K562 (cell line): ENCODE measurements around the gene CCDC136. TPM values are rescaled to one million over a fixed set of nuclear protein-coding genes. Genes with fewer than 3 reads are reported as not detected.

Experiments used
- CBFB ChIP-seq: sonication (generic); formaldehyde crosslinking; IDR thresholded peaks from 2 replicates; pipeline ENCODE4 v1.4.0; 2020; ENCODE audit warnings: mild to moderate bottlenecking, missing genetic modification reagents
- CBX1 ChIP-seq: sonication (generic); IDR thresholded peaks from 2 replicates; pipeline ENCODE4 v1.6.1; 2016; ENCODE audit warnings: antibody characterized with exemption, low read depth, mild to moderate bottlenecking
- CREM ChIP-seq: IDR thresholded peaks from 2 replicates; pipeline ENCODE4 v1.6.1; 2014; ENCODE audit warnings: antibody characterized with exemption, low read depth
- CSDE1 ChIP-seq, 2 experiments: fragments of 450-650 bp; IDR thresholded peaks; 2 replicates each; pipeline ENCODE4 v1.6.1; 2016; ENCODE audit warnings: mild to moderate bottlenecking in 1 of 2
- HDGF ChIP-seq: fragments of 450-650 bp; IDR thresholded peaks from 2 replicates; pipeline ENCODE4 v1.6.1; 2016
- HOXB6 ChIP-seq: fragments of 250-450 bp; sonication (Bioruptor Pico); IDR thresholded peaks from 2 replicates; pipeline ENCODE4 v1.5.1; 2022; ENCODE audit warnings: mild to moderate bottlenecking, borderline replicate concordance
- KLF1 ChIP-seq: fragments of 450-650 bp; IDR thresholded peaks from 2 replicates; pipeline ENCODE4 v1.6.1; 2016; ENCODE audit warnings: missing genetic modification characterization, missing compliant biosample characterization
- LCOR ChIP-seq: sonication (generic); formaldehyde crosslinking; IDR thresholded peaks from 2 replicates; pipeline ENCODE4 v1.8.0; 2022; ENCODE audit warnings: mild to moderate bottlenecking, missing genetic modification reagents
- LEF1 ChIP-seq: fragments of 450-650 bp; IDR thresholded peaks from 2 replicates; pipeline ENCODE4 v1.6.1; 2016; ENCODE audit warnings: mild to moderate bottlenecking
- NFE2L1 ChIP-seq: fragments of 450-650 bp; IDR thresholded peaks from 2 replicates; pipeline ENCODE4 v1.6.1; 2016; ENCODE audit warnings: missing genetic modification characterization, low read depth, mild to moderate bottlenecking, missing compliant biosample characterization, moderate library complexity, borderline replicate concordance
- PURB ChIP-seq: sonication (generic); formaldehyde crosslinking; IDR thresholded peaks from 2 replicates; pipeline ENCODE4 v1.9.0; 2021; ENCODE audit warnings: low read depth, mild to moderate bottlenecking, missing genetic modification reagents
- ZNF212 ChIP-seq: fragments of 450-650 bp; formaldehyde crosslinking; IDR thresholded peaks from 2 replicates; pipeline ENCODE4 v1.4.0; 2020; ENCODE audit warnings: mild to moderate bottlenecking
- polyA plus RNA-seq, 8 experiments: library from polyadenylated mRNA; depleted of rRNA in 4 of 8; stranded (reverse) in 5 of 8; unstranded in 3 of 8; fragments of >200 nt; fragmentation: Nextera tagmentation in 2 of 8; fragmentation: Illumina TruSeq in 1 of 8; extraction: Ambion mirVana in 2 of 8; extraction: Trizol in 1 of 8; gene quantifications; 2 replicates each; pipeline versions ENCODE4 v1.2.1 to v1.2.3, GENCODE V29; 2011 to 2014; ENCODE audit warnings: inconsistent platforms in 1 of 8, missing spikeins in 1 of 8
- total RNA-seq, 7 experiments: library from RNA; depleted of rRNA in 6 of 7; stranded (reverse); fragments of >200 nt in 6 of 7; fragmentation: Illumina TruSeq in 2 of 7; extraction: Trizol in 2 of 7; gene quantifications; 2 replicates each; pipeline versions ENCODE4 v1.2.1 to v1.2.3, GENCODE V29; 2011 to 2021; ENCODE audit warnings: low replicate concordance in 1 of 7
- TF ChIP-seq, protein P1 (sequence below): sonication (generic); formaldehyde crosslinking; IDR thresholded peaks from 2 replicates; pipeline ENCODE4 v1.9.0; 2022; ENCODE audit warnings: mild to moderate bottlenecking, missing genetic modification reagents
- TF ChIP-seq, protein P2 (sequence below): sonication (generic); formaldehyde crosslinking; IDR thresholded peaks from 2 replicates; pipeline ENCODE4 v1.8.0; 2022; ENCODE audit warnings: mild to moderate bottlenecking, missing genetic modification reagents
- TF ChIP-seq, protein P3 (sequence below): fragments of 250-450 bp; sonication (Bioruptor Pico); IDR thresholded peaks from 2 replicates; pipeline ENCODE4 v1.5.0; 2020; ENCODE audit warnings: mild to moderate bottlenecking
- TF ChIP-seq, protein P4 (sequence below), 3 experiments: IDR thresholded peaks in 2 of 3; conservative IDR thresholded peaks in 1 of 3; 2 replicates each; pipeline ENCODE4 v1.5.1; 2011 to 2012; ENCODE audit warnings: low read length in 3 of 3, mild to moderate bottlenecking in 3 of 3, control low read depth in 2 of 3, improper control_type of control experiment in 1 of 3, inconsistent platforms in 1 of 3, low read depth in 1 of 3, mixed read lengths in 1 of 3, moderate library complexity in 1 of 3; ENCODE audit not compliant: insufficient read depth in 2 of 3
- TF ChIP-seq, protein P5 (sequence below): fragments of 250-450 bp; sonication (Bioruptor Pico); IDR thresholded peaks from 2 replicates; pipeline ENCODE4 v1.8.0; 2021; ENCODE audit warnings: moderate library complexity, mild to moderate bottlenecking, inconsistent platforms
- TF ChIP-seq, protein P6 (sequence below): fragments of 250-450 bp; sonication (Bioruptor Pico); IDR thresholded peaks from 2 replicates; pipeline ENCODE4 v1.4.0; 2020; ENCODE audit warnings: mild to moderate bottlenecking, moderate library complexity
- TF ChIP-seq, protein P7 (sequence below): fragments of 250-450 bp; sonication (Bioruptor Pico); IDR thresholded peaks from 2 replicates; pipeline ENCODE4 v1.4.0; 2020; ENCODE audit warnings: borderline replicate concordance

CCDC136 gene
- total and polyA plus RNA-seq, 9 of the 15 experiments (the other 6 are each of a cell fraction or from before 2014, with no cell fraction given) = 2.4 to 40.8 (median 26.5) TPM

DNA sequence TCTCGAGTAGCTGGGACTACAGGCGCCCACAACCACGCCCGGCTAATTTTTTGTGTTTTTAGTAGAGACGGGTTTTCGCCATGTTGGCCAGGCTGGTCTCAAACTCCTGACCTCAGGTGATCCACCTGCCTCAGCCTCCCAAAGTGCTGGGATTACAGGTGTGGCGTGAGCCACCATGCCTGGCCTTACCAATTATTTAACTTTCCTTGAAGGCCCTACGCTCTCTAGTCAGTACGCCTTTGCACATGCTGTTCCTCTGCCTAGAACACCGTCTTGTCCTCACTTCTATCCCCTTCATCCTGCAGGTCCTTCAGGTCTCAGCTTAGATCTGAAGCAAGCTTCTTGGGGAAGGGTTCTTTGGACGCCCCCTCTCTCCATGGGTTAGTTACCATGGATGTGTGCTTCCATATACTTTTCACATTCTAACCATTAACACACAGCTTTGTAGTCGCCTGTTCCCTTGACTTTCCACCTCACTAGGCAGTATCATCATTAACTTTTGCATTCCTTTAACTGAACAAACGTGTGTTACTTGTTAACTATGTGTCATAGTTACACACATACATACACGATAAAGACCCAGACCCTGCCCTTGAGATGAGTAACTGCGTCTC, 70.3 kb downstream of the CCDC136 start (continued):
- TF ChIP-seq, protein P1, sequence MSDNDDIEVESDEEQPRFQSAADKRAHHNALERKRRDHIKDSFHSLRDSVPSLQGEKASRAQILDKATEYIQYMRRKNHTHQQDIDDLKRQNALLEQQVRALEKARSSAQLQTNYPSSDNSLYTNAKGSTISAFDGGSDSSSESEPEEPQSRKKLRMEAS (CRISPR knock-in tag) = peak; percentile 37; the same call in 1 of the 2 replicates
- TF ChIP-seq PURB (CRISPR knock-in tag) = no peak
- peak; percentile 86 for TF ChIP-seq HDGF
- TF ChIP-seq NFE2L1 (tag) = no peak
- TF ChIP-seq CBFB = no peak; the same call in 1 of the 2 replicates
- no peak for TF ChIP-seq CREM
- TF ChIP-seq LEF1 = no peak
- no peak; a peak in 1 of 4 replicates for TF ChIP-seq CSDE1 (IDR thresholded peaks at IDR 0.05)
- TF ChIP-seq, protein P2, sequence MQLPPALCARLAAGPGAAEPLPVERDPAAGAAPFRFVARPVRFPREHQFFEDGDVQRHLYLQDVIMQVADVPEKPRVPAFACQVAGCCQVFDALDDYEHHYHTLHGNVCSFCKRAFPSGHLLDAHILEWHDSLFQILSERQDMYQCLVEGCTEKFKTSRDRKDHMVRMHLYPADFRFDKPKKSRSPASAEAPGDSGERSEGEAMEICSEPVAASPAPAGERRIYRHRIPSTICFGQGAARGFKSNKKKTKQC (CRISPR knock-in tag) = 0 out of 2 replicates have a peak, but pooled peaks have one; percentile 25
- TF ChIP-seq CBX1 = no peak
- TF ChIP-seq, protein P3, sequence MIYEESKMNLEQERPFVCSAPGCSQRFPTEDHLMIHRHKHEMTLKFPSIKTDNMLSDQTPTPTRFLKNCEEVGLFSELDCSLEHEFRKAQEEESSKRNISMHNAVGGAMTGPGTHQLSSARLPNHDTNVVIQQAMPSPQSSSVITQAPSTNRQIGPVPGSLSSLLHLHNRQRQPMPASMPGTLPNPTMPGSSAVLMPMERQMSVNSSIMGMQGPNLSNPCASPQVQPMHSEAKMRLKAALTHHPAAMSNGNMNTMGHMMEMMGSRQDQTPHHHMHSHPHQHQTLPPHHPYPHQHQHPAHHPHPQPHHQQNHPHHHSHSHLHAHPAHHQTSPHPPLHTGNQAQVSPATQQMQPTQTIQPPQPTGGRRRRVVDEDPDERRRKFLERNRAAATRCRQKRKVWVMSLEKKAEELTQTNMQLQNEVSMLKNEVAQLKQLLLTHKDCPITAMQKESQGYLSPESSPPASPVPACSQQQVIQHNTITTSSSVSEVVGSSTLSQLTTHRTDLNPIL (CRISPR knock-in tag) = no peak
- TF ChIP-seq, protein P4, sequence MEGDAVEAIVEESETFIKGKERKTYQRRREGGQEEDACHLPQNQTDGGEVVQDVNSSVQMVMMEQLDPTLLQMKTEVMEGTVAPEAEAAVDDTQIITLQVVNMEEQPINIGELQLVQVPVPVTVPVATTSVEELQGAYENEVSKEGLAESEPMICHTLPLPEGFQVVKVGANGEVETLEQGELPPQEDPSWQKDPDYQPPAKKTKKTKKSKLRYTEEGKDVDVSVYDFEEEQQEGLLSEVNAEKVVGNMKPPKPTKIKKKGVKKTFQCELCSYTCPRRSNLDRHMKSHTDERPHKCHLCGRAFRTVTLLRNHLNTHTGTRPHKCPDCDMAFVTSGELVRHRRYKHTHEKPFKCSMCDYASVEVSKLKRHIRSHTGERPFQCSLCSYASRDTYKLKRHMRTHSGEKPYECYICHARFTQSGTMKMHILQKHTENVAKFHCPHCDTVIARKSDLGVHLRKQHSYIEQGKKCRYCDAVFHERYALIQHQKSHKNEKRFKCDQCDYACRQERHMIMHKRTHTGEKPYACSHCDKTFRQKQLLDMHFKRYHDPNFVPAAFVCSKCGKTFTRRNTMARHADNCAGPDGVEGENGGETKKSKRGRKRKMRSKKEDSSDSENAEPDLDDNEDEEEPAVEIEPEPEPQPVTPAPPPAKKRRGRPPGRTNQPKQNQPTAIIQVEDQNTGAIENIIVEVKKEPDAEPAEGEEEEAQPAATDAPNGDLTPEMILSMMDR (IDR thresholded peaks at IDR 0.05 in 2 of 3, conservative IDR thresholded peaks at IDR 0.05 in 1 of 3; ENCODE audit: insufficient read depth in 2 of 3, low read depth in 1 of 3, low read length in 3 of 3) = no peak
- TF ChIP-seq LCOR (CRISPR knock-in tag) = no peak
- peak; percentile 63; the same call in 1 of the 2 replicates for TF ChIP-seq ZNF212 (CRISPR knock-in tag)
- no peak for TF ChIP-seq HOXB6
- TF ChIP-seq, protein P5, sequence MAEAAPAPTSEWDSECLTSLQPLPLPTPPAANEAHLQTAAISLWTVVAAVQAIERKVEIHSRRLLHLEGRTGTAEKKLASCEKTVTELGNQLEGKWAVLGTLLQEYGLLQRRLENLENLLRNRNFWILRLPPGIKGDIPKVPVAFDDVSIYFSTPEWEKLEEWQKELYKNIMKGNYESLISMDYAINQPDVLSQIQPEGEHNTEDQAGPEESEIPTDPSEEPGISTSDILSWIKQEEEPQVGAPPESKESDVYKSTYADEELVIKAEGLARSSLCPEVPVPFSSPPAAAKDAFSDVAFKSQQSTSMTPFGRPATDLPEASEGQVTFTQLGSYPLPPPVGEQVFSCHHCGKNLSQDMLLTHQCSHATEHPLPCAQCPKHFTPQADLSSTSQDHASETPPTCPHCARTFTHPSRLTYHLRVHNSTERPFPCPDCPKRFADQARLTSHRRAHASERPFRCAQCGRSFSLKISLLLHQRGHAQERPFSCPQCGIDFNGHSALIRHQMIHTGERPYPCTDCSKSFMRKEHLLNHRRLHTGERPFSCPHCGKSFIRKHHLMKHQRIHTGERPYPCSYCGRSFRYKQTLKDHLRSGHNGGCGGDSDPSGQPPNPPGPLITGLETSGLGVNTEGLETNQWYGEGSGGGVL (CRISPR knock-in tag) = no peak
- TF ChIP-seq KLF1 (tag) = no peak
- TF ChIP-seq, protein P6, sequence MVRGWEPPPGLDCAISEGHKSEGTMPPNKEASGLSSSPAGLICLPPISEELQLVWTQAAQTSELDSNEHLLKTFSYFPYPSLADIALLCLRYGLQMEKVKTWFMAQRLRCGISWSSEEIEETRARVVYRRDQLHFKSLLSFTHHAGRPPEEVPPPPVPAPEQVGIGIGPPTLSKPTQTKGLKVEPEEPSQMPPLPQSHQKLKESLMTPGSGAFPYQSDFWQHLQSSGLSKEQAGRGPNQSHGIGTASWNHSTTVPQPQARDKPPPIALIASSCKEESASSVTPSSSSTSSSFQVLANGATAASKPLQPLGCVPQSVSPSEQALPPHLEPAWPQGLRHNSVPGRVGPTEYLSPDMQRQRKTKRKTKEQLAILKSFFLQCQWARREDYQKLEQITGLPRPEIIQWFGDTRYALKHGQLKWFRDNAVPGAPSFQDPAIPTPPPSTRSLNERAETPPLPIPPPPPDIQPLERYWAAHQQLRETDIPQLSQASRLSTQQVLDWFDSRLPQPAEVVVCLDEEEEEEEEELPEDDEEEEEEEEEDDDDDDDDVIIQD (CRISPR knock-in tag) = no peak
- TF ChIP-seq, protein P7, sequence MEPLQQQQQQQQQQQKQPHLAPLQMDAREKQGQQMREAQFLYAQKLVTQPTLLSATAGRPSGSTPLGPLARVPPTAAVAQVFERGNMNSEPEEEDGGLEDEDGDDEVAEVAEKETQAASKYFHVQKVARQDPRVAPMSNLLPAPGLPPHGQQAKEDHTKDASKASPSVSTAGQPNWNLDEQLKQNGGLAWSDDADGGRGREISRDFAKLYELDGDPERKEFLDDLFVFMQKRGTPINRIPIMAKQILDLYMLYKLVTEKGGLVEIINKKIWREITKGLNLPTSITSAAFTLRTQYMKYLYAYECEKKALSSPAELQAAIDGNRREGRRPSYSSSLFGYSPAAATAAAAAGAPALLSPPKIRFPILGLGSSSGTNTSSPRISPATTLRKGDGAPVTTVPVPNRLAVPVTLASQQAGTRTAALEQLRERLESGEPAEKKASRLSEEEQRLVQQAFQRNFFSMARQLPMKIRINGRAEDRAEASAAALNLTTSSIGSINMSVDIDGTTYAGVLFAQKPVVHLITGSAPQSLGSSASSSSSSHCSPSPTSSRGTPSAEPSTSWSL = no peak
